Colon (tissue), 2 donors: ENCODE data around the gene MSRB3.

Experiments
- FAIRE-seq: peaks from 2 replicates; lab custom pipeline; 2012; peaks lifted over from hg19 to GRCh38; lab: Jason Lieb, UNC
- donor health status: control.
- donor health status: control.

MSRB3 gene

DNA sequence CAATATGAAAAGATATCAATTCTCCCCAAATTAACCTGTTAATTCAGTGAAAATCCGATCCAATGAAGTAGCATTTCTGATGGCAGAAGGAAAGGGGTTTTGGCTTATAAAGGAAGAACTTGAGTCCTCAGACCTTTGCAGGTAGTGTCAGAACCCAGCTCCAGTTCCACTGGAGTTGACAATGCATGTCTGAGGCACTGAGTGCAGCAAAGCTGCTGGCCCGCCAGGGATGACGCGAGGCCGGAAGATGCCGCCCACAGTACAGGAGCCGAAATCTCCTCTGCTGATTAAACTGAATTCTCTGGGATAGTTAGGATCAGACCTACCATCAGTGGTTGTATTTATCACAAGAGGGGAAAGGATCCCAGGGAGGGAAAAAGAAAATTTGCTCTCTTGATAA is 220.7 kb downstream of the MSRB3 start:
- no peak for FAIRE-seq

- no peak for FAIRE-seq
Observed at GRCh38 chr12:65500091-65500900, 221.8 kb downstream of the MSRB3 start.

DNA sequence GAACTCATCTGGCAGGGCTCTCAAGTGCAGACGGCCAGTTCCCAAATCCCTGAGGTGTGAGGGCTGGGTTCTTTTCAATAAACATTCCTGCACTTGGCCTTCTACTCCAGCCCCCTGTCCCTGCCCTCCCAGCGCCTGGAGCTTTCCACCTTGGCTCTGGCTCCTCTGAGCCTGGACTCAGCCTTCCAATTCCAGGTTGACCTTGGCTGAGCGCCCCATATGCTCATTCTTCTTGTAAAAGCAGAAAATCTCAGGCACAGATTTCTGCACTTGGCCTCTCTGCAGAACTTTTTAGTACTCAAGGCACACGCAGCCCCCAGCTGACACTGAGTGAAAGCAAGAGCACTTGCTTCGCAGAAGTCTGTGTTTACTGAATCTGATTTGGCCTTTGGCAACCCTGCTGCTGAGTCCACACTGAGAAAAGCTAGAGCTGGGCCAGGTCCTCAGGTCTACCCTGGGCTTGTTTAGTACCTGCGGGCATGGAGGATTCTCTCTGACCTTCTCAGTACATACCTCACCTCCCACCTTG is 222.7 kb downstream of the MSRB3 start:
- no peak for FAIRE-seq

GRCh38 chr12:65501935-65502334 is 223.5 kb downstream of the MSRB3 start:
- FAIRE-seq, result no peak

- no peak for FAIRE-seq
Observed at GRCh38 chr12:65504417-65504816, 225.9 kb downstream of the MSRB3 start.

- no peak for FAIRE-seq
Observed at GRCh38 chr12:65505386-65506121, 227.1 kb downstream of the MSRB3 start.

DNA sequence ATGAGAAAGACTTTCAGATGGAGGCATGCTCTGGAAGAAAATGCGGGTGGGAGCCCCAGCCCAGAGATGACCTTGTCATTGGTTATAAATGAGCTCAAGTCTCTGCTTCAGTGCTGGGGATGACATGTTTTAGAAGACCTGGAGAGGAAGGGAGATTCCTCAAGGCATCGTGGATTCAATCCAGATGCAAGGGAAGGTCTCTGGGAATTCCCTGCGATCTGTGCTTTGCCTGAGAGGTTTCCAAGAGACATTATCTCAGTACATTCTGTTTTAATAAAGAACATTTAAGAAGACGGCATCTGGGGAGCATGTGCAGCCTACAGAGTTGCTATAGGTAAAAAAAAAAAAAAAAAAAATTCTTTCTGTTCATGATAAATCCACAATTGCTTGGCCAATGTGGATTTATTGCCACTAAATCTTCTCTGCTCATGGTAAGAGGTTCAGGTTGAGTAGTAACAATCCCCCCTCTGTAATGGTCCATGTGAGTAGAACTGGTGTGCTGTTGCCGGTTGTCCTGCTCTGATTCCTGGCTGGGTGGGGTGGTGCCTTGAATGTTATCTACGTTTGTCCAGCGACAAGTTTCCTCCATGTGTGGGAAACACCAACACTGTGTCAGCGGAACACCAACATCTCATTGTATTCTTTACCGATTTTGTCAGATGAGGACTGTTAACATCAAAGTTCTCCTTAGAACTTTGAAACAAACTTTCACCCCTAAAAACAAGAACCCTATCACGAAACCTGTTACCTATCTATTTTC is 230.0 kb downstream of the MSRB3 start:
- no peak for FAIRE-seq

GRCh38 chr12:65510007-65510406 is 231.5 kb downstream of the MSRB3 start:
- no peak for FAIRE-seq

DNA sequence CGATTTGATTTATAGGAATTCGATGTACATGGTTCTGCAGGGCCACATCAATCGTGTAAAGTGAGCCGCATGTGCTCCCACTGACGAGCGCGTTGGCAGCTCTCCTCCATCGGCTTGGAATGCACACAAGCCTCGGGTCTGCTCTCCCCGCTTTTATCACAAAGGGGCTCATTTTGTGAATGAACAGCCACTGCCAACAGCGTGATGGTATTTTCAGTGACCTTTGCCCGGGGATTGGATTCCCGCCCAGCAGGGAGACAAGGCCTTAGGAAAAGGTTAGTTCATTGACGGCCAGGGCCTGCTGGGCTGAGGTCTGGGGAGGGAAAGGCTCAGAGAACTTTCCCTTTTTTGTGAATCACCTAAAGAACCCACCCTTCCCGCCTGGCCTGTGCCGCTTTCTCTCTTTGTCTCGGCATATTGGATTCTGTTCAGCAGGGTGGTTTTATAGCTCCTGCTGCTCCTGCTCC is 232.1 kb downstream of the MSRB3 start:
- FAIRE-seq, result no peak

GRCh38 chr12:65511134-65511834 is 232.8 kb downstream of the MSRB3 start:
- no peak for FAIRE-seq

GRCh38 chr12:65511912-65512311 is 233.4 kb downstream of the MSRB3 start:
- FAIRE-seq, result no peak
